GM23338 (cell line): Measurements from ENCODE around the gene ZNF282. TPM values are rescaled to one million over a fixed set of nuclear protein-coding genes. Genes with fewer than 3 reads are reported as not detected.

ENCODE experiments used
- ATAC-seq: fragments of 200-7000 bp; cut with Tn5 transposase; 3 replicates; pipeline ENCODE4 v1.9.1; 2020
- DNase-seq: peaks from one replicate; pipeline ENCODE4 v3.0.0-alpha.2; 2015; ENCODE audit warnings: low spot score
- H2AFZ ChIP-seq: fragments of 200-600 bp; sonication (generic); 2 replicates; pipeline ENCODE4 v1.8.0; 2016; ENCODE audit warnings: antibody characterized with exemption, mild to moderate bottlenecking, moderate library complexity
- H3F3A ChIP-seq: fragments of 200-600 bp; sonication (generic); replicated peaks from 2 replicates; pipeline ENCODE4 v1.8.0; 2017; ENCODE audit warnings: antibody characterized with exemption, mixed run types, low read depth
- H3K27ac ChIP-seq: fragments of 200-600 bp; sonication (generic); 2 replicates; pipeline ENCODE4 v1.6.1; 2016; ENCODE audit warnings: low read depth
- H3K27me3 ChIP-seq: fragments of 200-600 bp; sonication (generic); 2 replicates; pipeline ENCODE4 v1.8.0; 2016; ENCODE audit warnings: mild to moderate bottlenecking, mixed run types, moderate library complexity; ENCODE audit not compliant: insufficient read depth
- H3K36me3 ChIP-seq: fragments of 200-600 bp; sonication (generic); 2 replicates; pipeline ENCODE4 v1.8.0; 2016; ENCODE audit warnings: mild to moderate bottlenecking; ENCODE audit not compliant: insufficient read depth
- H3K4me1 ChIP-seq: fragments of 200-600 bp; sonication (generic); 2 replicates; pipeline ENCODE4 v1.8.0; 2016; ENCODE audit warnings: mild to moderate bottlenecking, moderate library complexity; ENCODE audit not compliant: insufficient read depth
- H3K4me2 ChIP-seq: fragments of 200-600 bp; sonication (generic); 2 replicates; pipeline ENCODE4 v1.7.1; 2017; ENCODE audit warnings: mixed run types
- H3K4me3 ChIP-seq: fragments of 200-600 bp; sonication (generic); 2 replicates; pipeline ENCODE4 v1.6.1; 2016; ENCODE audit warnings: mixed run types
- H3K79me2 ChIP-seq: fragments of 200-600 bp; sonication (generic); replicated peaks from 2 replicates; pipeline ENCODE4 v1.8.0; 2017; ENCODE audit warnings: mild to moderate bottlenecking; ENCODE audit not compliant: insufficient read depth
- H3K9me2 ChIP-seq: fragments of 200-600 bp; sonication (generic); 2 replicates; pipeline ENCODE4 v1.8.0; 2017; ENCODE audit not compliant: insufficient read depth
- H4K20me1 ChIP-seq: fragments of 200-600 bp; sonication (generic); replicated peaks from 2 replicates; pipeline ENCODE4 v1.8.0; 2017; ENCODE audit warnings: mild to moderate bottlenecking; ENCODE audit not compliant: insufficient read depth
- H3K27ac Mint-ChIP-seq: 2 replicates; pipeline ENCODE4 v1.8.0; 2020; ENCODE audit warnings: inconsistent platforms, mild to moderate bottlenecking, moderate library complexity, mixed read lengths
- H3K27me3 Mint-ChIP-seq: 3 replicates; pipeline ENCODE4 v1.8.0; 2022; ENCODE audit warnings: low read depth, mild to moderate bottlenecking, moderate library complexity, mixed read lengths, inconsistent platforms; ENCODE audit not compliant: insufficient read depth, poor library complexity
- H3K36me3 Mint-ChIP-seq: 3 replicates; pipeline ENCODE4 v1.8.0; 2021; ENCODE audit warnings: low read depth, mild to moderate bottlenecking, inconsistent platforms, moderate library complexity, mixed read lengths
- H3K4me1 Mint-ChIP-seq: 3 replicates; pipeline ENCODE4 v1.8.0; 2020; ENCODE audit warnings: mild to moderate bottlenecking, inconsistent platforms, mixed read lengths
- H3K4me3 Mint-ChIP-seq: 3 replicates; pipeline ENCODE4 v1.8.0; 2021; ENCODE audit warnings: moderate library complexity, mild to moderate bottlenecking, inconsistent platforms, mixed read lengths
- H3K9me3 Mint-ChIP-seq: 3 replicates; pipeline ENCODE4 v1.8.0; 2020; ENCODE audit warnings: moderate library complexity, mild to moderate bottlenecking, inconsistent platforms, mixed read lengths
- CREB1 ChIP-seq: fragments of 250-450 bp; sonication (Bioruptor Pico); IDR thresholded peaks from 2 replicates; pipeline ENCODE4 v1.5.0; 2020; ENCODE audit warnings: low read depth, mild to moderate bottlenecking, moderate library complexity
- CTCF ChIP-seq, 2 experiments: fragments of 200-600 bp in 1 of 2; sonication (generic) in 1 of 2; conservative IDR thresholded peaks; 2 replicates each; pipeline versions ENCODE4 v1.5.1 to v1.6.1; 2016 to 2017; ENCODE audit warnings: antibody characterized with exemption in 2 of 2, low read depth in 2 of 2, mild to moderate bottlenecking in 2 of 2, moderate library complexity in 1 of 2
- JUNB ChIP-seq: IDR thresholded peaks from one replicate; pipeline ENCODE4 v1.6.1; 2016; ENCODE audit warnings: antibody characterized with exemption; ENCODE audit not compliant: unreplicated experiment
- STAT1 ChIP-seq: IDR thresholded peaks from one replicate; pipeline ENCODE4 v1.6.1; 2016; ENCODE audit warnings: antibody characterized with exemption; ENCODE audit not compliant: unreplicated experiment
- polyA plus RNA-seq: library from polyadenylated mRNA; unstranded; fragments of >200 nt; fragmentation: Nextera tagmentation; extraction: Ambion mirVana; gene quantifications from 2 replicates; pipeline ENCODE4 v1.2.1, GENCODE V29; 2016
- total RNA-seq: library from RNA; depleted of rRNA; stranded (reverse); fragments of >200 nt; shearing (Covaris generic); gene quantifications from 2 replicates; pipeline ENCODE4 v1.2.3, GENCODE V29; 2014
- TF ChIP-seq, protein P1 (sequence below): fragments of 250-450 bp; sonication (Bioruptor Pico); IDR thresholded peaks from 2 replicates; pipeline ENCODE4 v1.5.0; 2020; ENCODE audit warnings: mild to moderate bottlenecking, moderate library complexity

The ZNF282 gene
- total and polyA plus RNA-seq, 2 experiments from 2014 or later = 7.2 to 36.3 TPM

DNA sequence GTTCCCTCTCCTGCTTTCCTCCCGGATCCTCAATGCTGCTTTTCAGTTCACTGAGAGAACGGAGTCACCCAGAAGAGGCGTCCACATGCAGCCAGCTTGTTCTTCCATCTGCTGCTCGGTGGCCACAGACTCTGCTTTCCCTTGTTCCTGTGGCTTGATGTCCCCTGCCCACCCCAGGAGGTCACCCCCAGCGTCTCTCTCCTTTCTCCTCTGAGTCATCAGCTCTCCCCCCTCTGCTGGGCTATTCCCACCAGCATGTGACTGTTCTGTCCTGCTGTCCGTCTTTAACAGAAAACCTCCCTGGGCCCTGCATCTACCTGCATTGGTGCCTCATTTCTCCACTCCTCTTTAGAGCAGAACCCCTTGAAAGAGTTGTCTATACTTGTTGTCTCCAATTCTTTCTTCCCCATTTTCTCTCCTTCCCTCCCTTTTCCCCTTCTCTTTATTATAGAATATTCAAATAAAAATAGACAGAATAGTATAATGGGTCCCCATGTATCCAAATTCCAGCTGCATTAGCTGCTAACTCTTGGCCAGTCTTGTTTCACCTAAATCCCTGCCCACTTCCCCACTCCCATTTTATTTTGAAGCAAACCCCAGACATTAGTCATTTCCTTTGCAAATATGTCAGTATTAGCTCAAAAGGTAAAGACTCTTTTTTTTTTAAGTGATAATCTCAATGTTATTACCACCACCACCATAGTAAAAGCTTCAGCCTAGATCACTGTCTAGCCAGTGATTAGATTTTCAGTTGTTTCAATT, 4.1 kb downstream of the ZNF282 start:
- Mint-ChIP-seq H3K36me3 (peaks cover 72% of the 10 kb centered on the region), H3K27ac (no peak overlapping the region), H3K27me3 (peaks cover 13% of the 10 kb centered on the region), H3K4me1 (peaks cover 21% of the 10 kb centered on the region), H3K4me3 (no peak overlapping the region), H3K9me3 (no peaks in the 10 kb centered on the region; the same call in 2 of the 3 replicates)
- Histone ChIP-seq H3K4me1 (0 out of 2 replicates have a peak, but pooled peaks cover 6% of the 10 kb centered on the region), H3K4me2 (no peak overlapping the region), H3K36me3 (peaks cover 47% of the 10 kb centered on the region), H2AFZ (no peak overlapping the region), H3K27ac (no peak overlapping the region), H3K9me2 (no peaks in the 10 kb centered on the region), H3K4me3 (no peak overlapping the region), H4K20me1 (peaks cover 25% of the 10 kb centered on the region), H3K79me2 (peaks cover 60% of the 10 kb centered on the region), H3F3A (peaks cover 20% of the 10 kb centered on the region; the same call in 1 of the 2 replicates), H3K27me3 (no peaks in the 10 kb centered on the region)
- no peak for DNase-seq
- ATAC-seq = no peak
- TF ChIP-seq STAT1 (no peak), JUNB (no peak), CTCF (conservative IDR thresholded peaks at IDR 0.05; ENCODE audit: low read depth in 2 of 2) (no peak), CREB1 (CRISPR knock-in tag) (no peak)
- TF ChIP-seq, protein P1, sequence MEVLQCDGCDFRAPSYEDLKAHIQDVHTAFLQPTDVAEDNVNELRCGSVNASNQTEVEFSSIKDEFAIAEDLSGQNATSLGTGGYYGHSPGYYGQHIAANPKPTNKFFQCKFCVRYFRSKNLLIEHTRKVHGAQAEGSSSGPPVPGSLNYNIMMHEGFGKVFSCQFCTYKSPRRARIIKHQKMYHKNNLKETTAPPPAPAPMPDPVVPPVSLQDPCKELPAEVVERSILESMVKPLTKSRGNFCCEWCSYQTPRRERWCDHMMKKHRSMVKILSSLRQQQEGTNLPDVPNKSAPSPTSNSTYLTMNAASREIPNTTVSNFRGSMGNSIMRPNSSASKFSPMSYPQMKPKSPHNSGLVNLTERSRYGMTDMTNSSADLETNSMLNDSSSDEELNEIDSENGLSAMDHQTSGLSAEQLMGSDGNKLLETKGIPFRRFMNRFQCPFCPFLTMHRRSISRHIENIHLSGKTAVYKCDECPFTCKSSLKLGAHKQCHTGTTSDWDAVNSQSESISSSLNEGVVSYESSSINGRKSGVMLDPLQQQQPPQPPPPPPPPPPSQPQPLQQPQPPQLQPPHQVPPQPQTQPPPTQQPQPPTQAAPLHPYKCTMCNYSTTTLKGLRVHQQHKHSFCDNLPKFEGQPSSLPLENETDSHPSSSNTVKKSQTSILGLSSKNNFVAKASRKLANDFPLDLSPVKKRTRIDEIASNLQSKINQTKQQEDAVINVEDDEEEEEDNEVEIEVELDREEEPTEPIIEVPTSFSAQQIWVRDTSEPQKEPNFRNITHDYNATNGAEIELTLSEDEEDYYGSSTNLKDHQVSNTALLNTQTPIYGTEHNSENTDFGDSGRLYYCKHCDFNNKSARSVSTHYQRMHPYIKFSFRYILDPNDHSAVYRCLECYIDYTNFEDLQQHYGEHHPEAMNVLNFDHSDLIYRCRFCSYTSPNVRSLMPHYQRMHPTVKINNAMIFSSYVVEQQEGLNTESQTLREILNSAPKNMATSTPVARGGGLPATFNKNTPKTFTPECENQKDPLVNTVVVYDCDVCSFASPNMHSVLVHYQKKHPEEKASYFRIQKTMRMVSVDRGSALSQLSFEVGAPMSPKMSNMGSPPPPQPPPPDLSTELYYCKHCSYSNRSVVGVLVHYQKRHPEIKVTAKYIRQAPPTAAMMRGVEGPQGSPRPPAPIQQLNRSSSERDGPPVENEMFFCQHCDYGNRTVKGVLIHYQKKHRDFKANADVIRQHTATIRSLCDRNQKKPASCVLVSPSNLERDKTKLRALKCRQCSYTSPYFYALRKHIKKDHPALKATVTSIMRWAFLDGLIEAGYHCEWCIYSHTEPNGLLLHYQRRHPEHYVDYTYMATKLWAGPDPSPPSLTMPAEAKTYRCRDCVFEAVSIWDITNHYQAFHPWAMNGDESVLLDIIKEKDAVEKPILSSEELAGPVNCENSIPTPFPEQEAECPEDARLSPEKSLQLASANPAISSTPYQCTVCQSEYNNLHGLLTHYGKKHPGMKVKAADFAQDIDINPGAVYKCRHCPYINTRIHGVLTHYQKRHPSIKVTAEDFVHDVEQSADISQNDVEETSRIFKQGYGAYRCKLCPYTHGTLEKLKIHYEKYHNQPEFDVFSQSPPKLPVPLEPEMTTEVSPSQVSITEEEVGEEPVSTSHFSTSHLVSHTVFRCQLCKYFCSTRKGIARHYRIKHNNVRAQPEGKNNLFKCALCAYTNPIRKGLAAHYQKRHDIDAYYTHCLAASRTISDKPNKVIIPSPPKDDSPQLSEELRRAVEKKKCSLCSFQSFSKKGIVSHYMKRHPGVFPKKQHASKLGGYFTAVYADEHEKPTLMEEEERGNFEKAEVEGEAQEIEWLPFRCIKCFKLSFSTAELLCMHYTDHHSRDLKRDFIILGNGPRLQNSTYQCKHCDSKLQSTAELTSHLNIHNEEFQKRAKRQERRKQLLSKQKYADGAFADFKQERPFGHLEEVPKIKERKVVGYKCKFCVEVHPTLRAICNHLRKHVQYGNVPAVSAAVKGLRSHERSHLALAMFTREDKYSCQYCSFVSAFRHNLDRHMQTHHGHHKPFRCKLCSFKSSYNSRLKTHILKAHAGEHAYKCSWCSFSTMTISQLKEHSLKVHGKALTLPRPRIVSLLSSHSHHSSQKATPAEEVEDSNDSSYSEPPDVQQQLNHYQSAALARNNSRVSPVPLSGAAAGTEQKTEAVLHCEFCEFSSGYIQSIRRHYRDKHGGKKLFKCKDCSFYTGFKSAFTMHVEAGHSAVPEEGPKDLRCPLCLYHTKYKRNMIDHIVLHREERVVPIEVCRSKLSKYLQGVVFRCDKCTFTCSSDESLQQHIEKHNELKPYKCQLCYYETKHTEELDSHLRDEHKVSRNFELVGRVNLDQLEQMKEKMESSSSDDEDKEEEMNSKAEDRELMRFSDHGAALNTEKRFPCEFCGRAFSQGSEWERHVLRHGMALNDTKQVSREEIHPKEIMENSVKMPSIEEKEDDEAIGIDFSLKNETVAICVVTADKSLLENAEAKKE (CRISPR knock-in tag) = no peak
